ENCODE results near the gene CXCR6. TPM values are rescaled to one million over a fixed set of nuclear protein-coding genes. Genes with fewer than 3 reads are reported as not detected.

CXCR6 gene
- total RNA-seq, 1 experiment from 2014 or later, result not detected

GRCh38 chr3:45992133-45992729 is 49.0 kb downstream of the CXCR6 start:
- Histone ChIP-seq H3K9ac (ENCODE audit: extremely low read depth, insufficient read length, low read length) (no peak overlapping the region), H4K20me1 (ENCODE audit: control insufficient read depth, insufficient read depth, insufficient read length) (no peaks in the 10 kb centered on the region), H3K4me2 (ENCODE audit: insufficient read depth, insufficient read length, low read length) (peak overlapping the region; percentile 4), H4K8ac (replicated peaks; ENCODE audit: insufficient read length, low read depth, low read length) (no peak overlapping the region), H3K27me3 (ENCODE audit: insufficient read depth, low read length) (no peaks in the 10 kb centered on the region), H2BK120ac (ENCODE audit: low read depth, low read length, poor library complexity, severe bottlenecking) (no peak overlapping the region), H3K4ac (ENCODE audit: low read depth, low read length) (no peak overlapping the region), H2BK15ac (ENCODE audit: low read depth, low read length) (no peak overlapping the region), H3K79me2 (ENCODE audit: insufficient read depth, low read length) (peaks cover 2% of the 10 kb centered on the region; the same call in 1 of the 2 replicates), H2BK5ac (ENCODE audit: insufficient read length, low read length) (no peak overlapping the region), H3K14ac (ENCODE audit: insufficient read depth, low read length) (no peak overlapping the region; the same call in 1 of the 2 replicates), H3K23ac (ENCODE audit: insufficient read length, low read depth, low read length) (no peak overlapping the region), H3K9me3 (ENCODE audit: control insufficient read depth, low read depth, low read length) (no peaks in the 10 kb centered on the region), H2BK20ac (ENCODE audit: low read depth, low read length, poor library complexity, severe bottlenecking) (no peak overlapping the region), H3K18ac (ENCODE audit: insufficient read length, low read depth, low read length) (no peak overlapping the region), H2AFZ (ENCODE audit: low read length) (no peak overlapping the region), H2BK12ac (ENCODE audit: insufficient read length, low read depth, low read length) (no peak overlapping the region), H3K79me1 (ENCODE audit: insufficient read depth, low read depth, low read length, poor library complexity, severe bottlenecking) (no peaks in the 10 kb centered on the region), H3K56ac (ENCODE audit: insufficient read length, low read depth, low read length) (no peak overlapping the region), H2AK5ac (ENCODE audit: insufficient read length, low read length) (no peak overlapping the region), H3K27ac (ENCODE audit: insufficient read length, low read depth, low read length) (no peak overlapping the region), H3K23me2 (ENCODE audit: insufficient read length, low read depth, low read length, poor library complexity, severe bottlenecking) (peaks cover 3% of the 10 kb centered on the region), H3T11ph (ENCODE audit: low read length) (no peak overlapping the region), H4K5ac (ENCODE audit: insufficient read length, low read depth, low read length) (no peak overlapping the region), H4K91ac (ENCODE audit: insufficient read length, low read depth, low read length) (no peak overlapping the region), H3K4me1 (ENCODE audit: insufficient read depth, low read length) (peaks cover 15% of the 10 kb centered on the region; the same call in 1 of the 2 replicates)
- peaks cover 12% of the 10 kb centered on the region for H3K27me3 Mint-ChIP-seq (ENCODE audit: low read depth)
- DNase-seq, result peak; percentile 66
- H3K27ac Mint-ChIP-seq, result peak overlapping the region in 2 of 3 experiments; percentile 62 to 83; a peak in 2 of 7 replicates
- H3K36me3 Mint-ChIP-seq (ENCODE audit: insufficient read depth in 1 of 3, low read depth in 3 of 3), result peaks cover 0 to 3% (median 2%) of the 10 kb centered on the region in 3 experiments; a peak in 2 of 7 replicates
- WGBS (ENCODE audit: extremely low coverage, insufficient read length, low lambda C conversion rate), result no CpG with 5 or more reads among the region's 2 CpGs
- TF ChIP-seq CTCF (conservative IDR thresholded peaks at IDR 0.05), result no peak
- H3K9me3 Mint-ChIP-seq, result no peaks in the 10 kb centered on the region
- H3K4me1 Mint-ChIP-seq, result peaks cover 30 to 36% of the 10 kb centered on the region in 2 experiments
- no peak overlapping the region for H3K4me3 Mint-ChIP-seq

Data from H9 (cell line).